Lower leg skin (tissue), 4 donors: ENCODE measurements around the gene ACAP1. TPM values are rescaled to one million over a fixed set of nuclear protein-coding genes. Genes with fewer than 3 reads are reported as not detected.

Experiments
- DNase-seq, 2 donors: peaks; one replicate each; pipeline ENCODE4 v3.0.0-alpha.2; 2019; ENCODE audit warnings: low spot score in 2 of 2
- H3K4me3 ChIP-seq: fragments of 200-600 bp; sonication (generic); 2 replicates; pipeline ENCODE4 v1.5.1; 2017; ENCODE audit warnings: mild to moderate bottlenecking, low read depth; ENCODE audit not compliant: poor library complexity, severe bottlenecking
- CTCF ChIP-seq, 3 donors: fragments of 450-650 bp; IDR thresholded peaks; one replicate each; pipeline ENCODE4 v1.5.1; 2016; ENCODE audit warnings: antibody characterized with exemption in 3 of 3, mild to moderate bottlenecking in 3 of 3, moderate library complexity in 2 of 3
- POLR2A ChIP-seq, 2 donors: fragments of 450-650 bp; IDR thresholded peaks; one replicate each; pipeline ENCODE4 v1.6.1; 2016 to 2017; ENCODE audit warnings: antibody characterized with exemption in 2 of 2, mild to moderate bottlenecking in 1 of 2, moderate library complexity in 1 of 2
- WGBS, 2 donors: methylation state at CpG; one replicate each; pipeline ENCODE4 v1.1.5; 2018; 5-methylcytosine and 5-hydroxymethylcytosine counted together
- intact Hi-C: fragments of 100-400 bp; cut with DNase I; formaldehyde crosslinking; loops from one replicate; pipeline ENCODE4 v1.15.0; 2023; ENCODE audit warnings: low total_unique reads
- total RNA-seq, 4 donors: library from RNA; depleted of rRNA; stranded (reverse); fragments of >200 nt; gene quantifications; one replicate each; pipeline ENCODE4 v1.1.0, GENCODE V29; 2016

ACAP1 gene
- total RNA-seq, 4 donors from 2014 or later = 2.9 to 5.6 (median 3.8) TPM

- 76 to 83% methylated on average over 20 to 21 of the region's 22 CpGs for WGBS, 2 donors
- no peak overlapping the region for H3K4me3 ChIP-seq
- intact Hi-C loops = no loop called here
- TF ChIP-seq CTCF (IDR thresholded peaks at IDR 0.05) (no peak), POLR2A (IDR thresholded peaks at IDR 0.05) (no peak)
- DNase-seq = no peak
These were observed 13.7 kb upstream of the ACAP1 start for GRCh38 chr17:7322520-7323194.

- intact Hi-C loops = no loop called here
- peak in 1 of 2 donors; percentile 42 for DNase-seq
- H3K4me3 ChIP-seq = no peak overlapping the region
- WGBS, 2 donors = 58 to 59% methylated on average over 30 to 39 of the region's 39 CpGs
- TF ChIP-seq POLR2A (IDR thresholded peaks at IDR 0.05) = no peak
- peak in 1 of 3 donors; percentile 56 for TF ChIP-seq CTCF (IDR thresholded peaks at IDR 0.05)
These were observed 12.4 kb upstream of the ACAP1 start for GRCh38 chr17:7323731-7324437.

GRCh38 chr17:7324438-7324779 lies 11.9 kb upstream of the ACAP1 start:
- WGBS, 2 donors = 85 to 88% methylated on average over 3 of the region's 3 CpGs
- no peak for DNase-seq
- TF ChIP-seq POLR2A (IDR thresholded peaks at IDR 0.05) = no peak
- TF ChIP-seq CTCF (IDR thresholded peaks at IDR 0.05) = no peak
- no peak overlapping the region for H3K4me3 ChIP-seq
- intact Hi-C loops = no loop called here

GRCh38 chr17:7325031-7325528 lies 11.2 kb upstream of the ACAP1 start:
- TF ChIP-seq POLR2A (IDR thresholded peaks at IDR 0.05) (no peak), CTCF (IDR thresholded peaks at IDR 0.05) (no peak)
- 89 to 95% methylated on average over 18 to 19 of the region's 19 CpGs for WGBS, 2 donors
- DNase-seq = no peak
- H3K4me3 ChIP-seq = no peak overlapping the region
- intact Hi-C loops = no loop called here

GRCh38 chr17:7326186-7326585 lies 10.1 kb upstream of the ACAP1 start:
- intact Hi-C loops = no loop called here
- DNase-seq = no peak
- no peak overlapping the region for H3K4me3 ChIP-seq
- 86 to 88% methylated on average over 11 of the region's 11 CpGs for WGBS, 2 donors
- no peak for TF ChIP-seq POLR2A (IDR thresholded peaks at IDR 0.05)
- TF ChIP-seq CTCF (IDR thresholded peaks at IDR 0.05) = no peak
